Vagina (tissue), 2 donors: Measurements from ENCODE around the gene SCN4A.

Source experiments
- CTCF ChIP-seq, 3 experiments: fragments of 450-650 bp in 2 of 3; fragments of 200-600 bp in 1 of 3; sonication (generic) in 1 of 3; IDR thresholded peaks; one replicate each; pipeline ENCODE4 v1.5.1; 2017 to 2019; ENCODE audit warnings: antibody characterized with exemption in 3 of 3, mild to moderate bottlenecking in 2 of 3, moderate library complexity in 2 of 3
- POLR2A ChIP-seq, 2 donors: fragments of 450-650 bp; IDR thresholded peaks; one replicate each; pipeline ENCODE4 v1.6.1; 2017; ENCODE audit warnings: antibody characterized with exemption in 2 of 2, mild to moderate bottlenecking in 2 of 2, moderate library complexity in 2 of 2
- POLR2AphosphoS5 ChIP-seq, 2 donors: sonication (generic); formaldehyde crosslinking; IDR thresholded peaks; one replicate each; pipeline ENCODE4 v1.9.0; 2017; ENCODE audit warnings: antibody characterized with exemption in 2 of 2, mild to moderate bottlenecking in 2 of 2, low read depth in 1 of 2; ENCODE audit not compliant: insufficient read depth in 1 of 2

GRCh38 chr17:63955791-63956190 is 16.9 kb downstream of the SCN4A start:
- TF ChIP-seq POLR2A (IDR thresholded peaks at IDR 0.05) (no peak), CTCF (IDR thresholded peaks at IDR 0.05) (no peak), POLR2AphosphoS5 (IDR thresholded peaks at IDR 0.05; ENCODE audit: insufficient read depth in 1 of 2, low read depth in 1 of 2) (no peak)
